ENCODE measurements around the gene TRIM56. TPM values are rescaled to one million over a fixed set of nuclear protein-coding genes. Genes with fewer than 3 reads are reported as not detected.
"Not testable (repeated sequence)": the region's sequence is repeated elsewhere in the genome, so short reads cannot be mapped to it uniquely, and the experiment has no call there.

The TRIM56 gene
- total RNA-seq, 1 experiment from 2014 or later, result 29.6 TPM

- TF ChIP-seq, protein P1, sequence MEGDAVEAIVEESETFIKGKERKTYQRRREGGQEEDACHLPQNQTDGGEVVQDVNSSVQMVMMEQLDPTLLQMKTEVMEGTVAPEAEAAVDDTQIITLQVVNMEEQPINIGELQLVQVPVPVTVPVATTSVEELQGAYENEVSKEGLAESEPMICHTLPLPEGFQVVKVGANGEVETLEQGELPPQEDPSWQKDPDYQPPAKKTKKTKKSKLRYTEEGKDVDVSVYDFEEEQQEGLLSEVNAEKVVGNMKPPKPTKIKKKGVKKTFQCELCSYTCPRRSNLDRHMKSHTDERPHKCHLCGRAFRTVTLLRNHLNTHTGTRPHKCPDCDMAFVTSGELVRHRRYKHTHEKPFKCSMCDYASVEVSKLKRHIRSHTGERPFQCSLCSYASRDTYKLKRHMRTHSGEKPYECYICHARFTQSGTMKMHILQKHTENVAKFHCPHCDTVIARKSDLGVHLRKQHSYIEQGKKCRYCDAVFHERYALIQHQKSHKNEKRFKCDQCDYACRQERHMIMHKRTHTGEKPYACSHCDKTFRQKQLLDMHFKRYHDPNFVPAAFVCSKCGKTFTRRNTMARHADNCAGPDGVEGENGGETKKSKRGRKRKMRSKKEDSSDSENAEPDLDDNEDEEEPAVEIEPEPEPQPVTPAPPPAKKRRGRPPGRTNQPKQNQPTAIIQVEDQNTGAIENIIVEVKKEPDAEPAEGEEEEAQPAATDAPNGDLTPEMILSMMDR (IDR thresholded peaks at IDR 0.05; ENCODE audit: unreplicated experiment), result no peak
- POLR2A ChIA-PET, result interaction anchor here (0.6 to 1.6 kb wide), 4 partner anchors 18 to 315 kb away, joined by 3 to 4 read pairs (median 4); partner anchors contain the start of genes SERPINE1 and TRIM56
- CTCF ChIA-PET, result interaction anchor here (0.6 to 1.3 kb wide), 3 partner anchors 10 to 88 kb away, joined by 3 to 4 read pairs (median 3); partner anchors contain the start of gene TRIM56
- H3K27ac Mint-ChIP-seq (ENCODE audit: low read depth, unreplicated experiment), result no peak overlapping the region
- H3K27me3 Mint-ChIP-seq (ENCODE audit: insufficient read depth, unreplicated experiment), result no peaks in the 10 kb centered on the region
- H3K4me1 Mint-ChIP-seq (ENCODE audit: insufficient read depth, unreplicated experiment), result peaks cover 45% of the 10 kb centered on the region
- no peak for DNase-seq (ENCODE audit: unreplicated experiment)
- peaks cover 12% of the 10 kb centered on the region for H3K36me3 Mint-ChIP-seq (ENCODE audit: insufficient read depth, unreplicated experiment)
- H3K4me3 Mint-ChIP-seq (ENCODE audit: unreplicated experiment), result no peak overlapping the region
- intact Hi-C loops (cut with micrococcal nuclease), result no loop called here
- H3K9me3 Mint-ChIP-seq (ENCODE audit: unreplicated experiment), result no peaks in the 10 kb centered on the region
- no TSS peak for BruUV-seq (replicated peaks)
These were observed 19.5 kb downstream of the TRIM56 start for GRCh38 chr7:101104799-101105198.

GRCh38 chr7:101105248-101105647 is 20.0 kb downstream of the TRIM56 start:
- H3K27ac Mint-ChIP-seq (ENCODE audit: low read depth, unreplicated experiment); H3K27me3 Mint-ChIP-seq (ENCODE audit: insufficient read depth, unreplicated experiment); H3K4me3 Mint-ChIP-seq (ENCODE audit: unreplicated experiment); BruUV-seq (replicated peaks); intact Hi-C loops (cut with micrococcal nuclease); H3K9me3 Mint-ChIP-seq (ENCODE audit: unreplicated experiment); DNase-seq (ENCODE audit: unreplicated experiment): not testable (repeated sequence)
- ChIA-PET CTCF (interaction anchor here (0.6 to 1.3 kb wide), 4 partner anchors 11 to 87 kb away, joined by 3 to 4 read pairs (median 3); partner anchors contain the start of gene TRIM56), POLR2A (interaction anchor here (0.6 to 1.6 kb wide), 3 partner anchors 19 to 316 kb away, joined by 3 to 4 read pairs (median 4); partner anchors contain the start of gene TRIM56)
- H3K36me3 Mint-ChIP-seq (ENCODE audit: insufficient read depth, unreplicated experiment), result peaks cover 12% of the 10 kb centered on the region
- H3K4me1 Mint-ChIP-seq (ENCODE audit: insufficient read depth, unreplicated experiment), result peaks cover 42% of the 10 kb centered on the region

- intact Hi-C loops (cut with micrococcal nuclease), result no loop called here
- H3K27ac Mint-ChIP-seq (ENCODE audit: low read depth, unreplicated experiment), result no peak overlapping the region
- H3K4me1 Mint-ChIP-seq (ENCODE audit: insufficient read depth, unreplicated experiment), result peaks cover 34% of the 10 kb centered on the region
- POLR2A ChIA-PET, result no interaction called here
- CTCF ChIA-PET, result interaction anchor here (0.6 kb wide), 2 partner anchors 105 to 416 kb away, joined by 3 read pairs; no protein-coding TSS in a partner anchor
- BruUV-seq (replicated peaks), result no TSS peak
- no peaks in the 10 kb centered on the region for H3K9me3 Mint-ChIP-seq (ENCODE audit: unreplicated experiment)
- H3K4me3 Mint-ChIP-seq (ENCODE audit: unreplicated experiment), result no peak overlapping the region
- no peak for DNase-seq (ENCODE audit: unreplicated experiment)
- TF ChIP-seq, protein P1 (IDR thresholded peaks at IDR 0.05; ENCODE audit: unreplicated experiment), result no peak
- peaks cover 6% of the 10 kb centered on the region for H3K36me3 Mint-ChIP-seq (ENCODE audit: insufficient read depth, unreplicated experiment)
- no peaks in the 10 kb centered on the region for H3K27me3 Mint-ChIP-seq (ENCODE audit: insufficient read depth, unreplicated experiment)
These were observed 21.1 kb downstream of the TRIM56 start for GRCh38 chr7:101106386-101106785.

DNA sequence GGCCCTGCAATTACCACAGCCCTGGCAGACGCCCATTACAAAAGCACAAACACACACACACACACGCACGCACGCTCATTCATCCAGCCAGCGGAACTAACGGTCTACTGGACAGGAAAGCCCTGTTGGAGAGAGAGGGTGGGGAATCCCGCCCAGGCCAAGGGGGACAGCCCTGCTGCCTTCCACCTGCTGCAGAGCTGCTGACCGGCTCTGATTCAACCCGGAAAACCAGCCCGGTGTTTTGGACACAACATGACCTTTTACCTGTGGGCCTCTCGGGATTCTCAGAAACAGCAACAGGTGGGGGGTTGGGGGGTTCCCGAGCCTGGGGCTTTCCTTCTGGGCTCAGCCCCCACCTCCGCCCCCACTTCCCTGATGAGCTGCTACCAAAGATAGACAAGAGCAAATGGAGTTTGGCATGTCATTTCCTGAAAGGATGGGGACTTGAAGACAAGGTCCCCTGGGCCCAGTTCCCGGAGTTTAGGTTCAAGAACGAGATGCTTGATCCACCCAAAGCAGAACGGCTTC is 23.1 kb downstream of the TRIM56 start:
- H3K27ac Mint-ChIP-seq (ENCODE audit: low read depth, unreplicated experiment), result peak overlapping the region; percentile 63
- peak; percentile 75 for DNase-seq (ENCODE audit: unreplicated experiment)
- no peak overlapping the region for H3K4me3 Mint-ChIP-seq (ENCODE audit: unreplicated experiment)
- CTCF ChIA-PET, result interaction anchor here (0.6 to 1.8 kb wide), 8 partner anchors 12 to 383 kb away, joined by 3 to 7 read pairs (median 4); partner anchors contain the start of gene SERPINE1
- TF ChIP-seq, protein P1 (IDR thresholded peaks at IDR 0.05; ENCODE audit: unreplicated experiment), result no peak
- peaks cover 31% of the 10 kb centered on the region for H3K4me1 Mint-ChIP-seq (ENCODE audit: insufficient read depth, unreplicated experiment)
- intact Hi-C loops (cut with micrococcal nuclease), result no loop called here
- no TSS peak for BruUV-seq (replicated peaks)
- peaks cover 6% of the 10 kb centered on the region for H3K36me3 Mint-ChIP-seq (ENCODE audit: insufficient read depth, unreplicated experiment)
- no peaks in the 10 kb centered on the region for H3K27me3 Mint-ChIP-seq (ENCODE audit: insufficient read depth, unreplicated experiment)
- POLR2A ChIA-PET, result interaction anchor here (0.6 to 3.8 kb wide), 13 partner anchors 8 to 559 kb away, joined by 3 to 22 read pairs (median 6); partner anchors contain the start of genes FBXO24, POP7, SERPINE1 and TRIM56
- no peaks in the 10 kb centered on the region for H3K9me3 Mint-ChIP-seq (ENCODE audit: unreplicated experiment)

All from MCF 10A (cell line).